GM11168 (cell line): ENCODE measurements around the gene COL19A1.

Source experiments
- in situ Hi-C: fragments of 300-500 bp; cut with MboI; formaldehyde crosslinking; loops from one replicate; pipeline ENCODE4 v1.12.0; 2022; ENCODE audit warnings: low sequenced_read_pairs; ENCODE audit not compliant: unreplicated experiment

COL19A1 gene

DNA sequence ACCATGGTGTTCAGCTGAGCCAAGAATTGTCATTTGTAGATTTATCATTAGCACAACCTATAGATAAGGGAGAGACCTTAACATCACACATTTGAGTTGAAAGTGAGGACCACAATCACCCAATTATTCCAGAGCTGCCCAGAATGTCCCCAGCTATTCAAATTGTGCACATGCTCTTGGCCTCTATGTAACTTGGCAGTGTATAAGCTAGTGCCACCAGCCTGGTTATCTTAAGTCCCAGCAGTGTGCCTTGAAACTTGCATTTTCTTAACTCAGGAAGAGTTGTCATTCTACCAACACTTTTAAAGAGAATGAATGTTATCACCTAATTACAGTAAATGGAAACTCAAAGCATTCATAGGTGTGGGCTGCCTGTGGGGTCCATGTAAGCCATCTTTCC lies 245.4 kb downstream of the COL19A1 start:
- in situ Hi-C loops = loop anchor here (10.0 to 25.0 kb wide), 2 partner anchors 277 to 374 kb away; no protein-coding TSS in a partner anchor

DNA sequence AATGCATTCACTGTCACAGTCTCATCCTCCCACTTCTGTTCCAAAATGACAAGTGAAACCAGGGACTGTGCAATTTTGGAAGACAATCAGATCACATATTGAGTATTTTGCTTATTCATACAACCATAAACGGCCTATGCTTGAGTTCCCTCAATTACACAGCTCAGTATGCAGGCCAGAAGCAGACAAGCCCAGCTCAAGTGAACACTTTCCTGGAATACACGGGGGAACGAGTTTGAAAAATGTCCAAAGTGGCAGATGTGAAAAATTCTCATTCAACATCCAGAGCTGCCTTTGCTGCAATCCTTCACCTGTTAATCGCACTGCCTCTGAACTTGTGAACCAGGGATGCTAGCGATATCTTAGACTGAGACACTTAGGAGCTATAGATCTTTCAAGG lies 246.4 kb downstream of the COL19A1 start:
- in situ Hi-C loops = loop anchor here (10.0 to 25.0 kb wide), 2 partner anchors 278 to 375 kb away; no protein-coding TSS in a partner anchor

DNA sequence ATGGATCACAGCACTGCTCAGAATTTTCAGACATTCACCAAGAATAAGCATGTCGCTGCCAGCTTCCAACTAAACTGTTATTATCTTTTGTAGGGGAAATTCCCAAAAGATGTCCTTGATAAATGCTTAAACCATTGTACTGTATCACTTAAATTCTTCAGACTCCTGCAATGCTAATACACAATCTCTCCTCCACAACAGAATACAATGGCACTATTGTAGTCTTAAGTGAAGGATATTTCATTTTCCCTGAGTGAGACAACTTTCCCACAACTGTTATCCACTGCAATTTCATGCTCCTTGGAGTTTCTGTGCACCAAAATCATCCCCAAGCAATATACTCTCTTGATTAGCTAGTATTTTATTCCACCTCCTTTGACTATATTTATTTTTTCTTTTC lies 246.8 kb downstream of the COL19A1 start:
- in situ Hi-C loops = loop anchor here (10.0 to 25.0 kb wide), 2 partner anchors 278 to 376 kb away; no protein-coding TSS in a partner anchor

DNA sequence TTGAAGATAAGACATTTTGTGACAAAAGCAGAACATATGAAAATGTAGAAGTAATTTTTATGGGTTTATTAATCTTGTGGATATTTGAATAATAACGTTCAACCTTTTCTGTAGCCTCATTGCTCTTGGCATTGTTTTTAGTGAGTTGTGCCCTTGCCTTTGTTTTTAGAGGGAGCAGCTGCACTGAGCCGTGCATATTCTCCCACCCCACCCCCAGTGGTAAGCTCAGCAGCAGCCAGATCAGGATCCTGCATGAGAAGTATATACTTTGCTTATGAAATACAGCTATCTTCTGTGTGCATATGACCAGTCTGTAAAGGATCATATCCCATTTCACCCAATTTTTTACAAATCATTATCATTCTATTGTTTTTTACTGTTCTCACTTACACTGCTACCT lies 252.3 kb downstream of the COL19A1 start:
- in situ Hi-C loops = loop anchor here (10.0 to 25.0 kb wide), 2 partner anchors 284 to 381 kb away; no protein-coding TSS in a partner anchor

DNA sequence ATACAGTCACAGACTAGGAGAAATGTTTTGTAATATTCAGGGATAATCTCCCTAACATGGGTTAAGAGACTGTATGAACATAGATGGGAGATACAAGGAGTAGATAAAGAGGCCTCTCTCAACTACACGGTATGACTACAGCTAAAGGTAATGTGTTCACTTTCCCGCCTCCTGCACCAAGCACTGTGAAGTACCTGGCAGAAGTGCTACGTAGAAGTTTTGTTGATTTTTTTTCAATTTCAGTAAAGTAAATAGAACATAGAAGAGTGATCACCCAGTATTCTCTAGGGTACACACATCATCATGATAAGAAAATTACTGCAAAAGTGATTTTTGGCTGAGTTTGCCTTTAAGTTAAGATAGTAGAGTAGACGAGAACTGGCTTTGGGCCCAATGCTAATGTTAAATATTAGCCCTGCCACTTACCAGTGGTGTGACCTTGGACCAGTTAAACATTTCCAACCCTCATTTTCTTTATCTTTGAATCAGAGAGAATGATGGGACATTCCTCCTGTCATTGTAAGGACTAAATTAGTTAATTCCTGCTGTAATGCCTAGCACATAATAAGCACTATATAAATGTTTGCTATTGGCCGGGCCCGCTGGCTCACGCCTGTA lies 253.0 kb downstream of the COL19A1 start:
- in situ Hi-C loops = loop anchor here (10.0 to 25.0 kb wide), 2 partner anchors 285 to 382 kb away; no protein-coding TSS in a partner anchor

DNA sequence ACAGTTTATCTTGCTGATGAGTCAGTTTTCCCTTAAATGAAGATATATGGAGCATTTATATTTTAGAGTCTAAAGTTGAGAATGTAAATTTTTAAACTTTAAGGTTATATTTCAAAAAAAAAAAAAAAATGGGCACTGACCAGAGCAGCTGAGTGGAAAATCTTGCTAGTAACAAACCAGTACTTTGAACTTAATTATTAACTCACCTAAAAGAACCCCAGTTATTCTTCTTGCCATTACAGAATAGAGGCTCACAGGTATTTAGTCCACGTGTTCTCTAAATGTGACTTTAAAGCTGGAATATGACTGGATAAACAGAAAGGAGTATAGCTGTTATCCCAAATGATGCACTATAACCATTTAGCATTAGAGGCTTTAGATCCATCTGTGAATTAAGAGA lies 258.1 kb downstream of the COL19A1 start:
- in situ Hi-C loops = loop anchor here (25.0 kb wide), 1 partner anchor 387 kb away; no protein-coding TSS in a partner anchor

DNA sequence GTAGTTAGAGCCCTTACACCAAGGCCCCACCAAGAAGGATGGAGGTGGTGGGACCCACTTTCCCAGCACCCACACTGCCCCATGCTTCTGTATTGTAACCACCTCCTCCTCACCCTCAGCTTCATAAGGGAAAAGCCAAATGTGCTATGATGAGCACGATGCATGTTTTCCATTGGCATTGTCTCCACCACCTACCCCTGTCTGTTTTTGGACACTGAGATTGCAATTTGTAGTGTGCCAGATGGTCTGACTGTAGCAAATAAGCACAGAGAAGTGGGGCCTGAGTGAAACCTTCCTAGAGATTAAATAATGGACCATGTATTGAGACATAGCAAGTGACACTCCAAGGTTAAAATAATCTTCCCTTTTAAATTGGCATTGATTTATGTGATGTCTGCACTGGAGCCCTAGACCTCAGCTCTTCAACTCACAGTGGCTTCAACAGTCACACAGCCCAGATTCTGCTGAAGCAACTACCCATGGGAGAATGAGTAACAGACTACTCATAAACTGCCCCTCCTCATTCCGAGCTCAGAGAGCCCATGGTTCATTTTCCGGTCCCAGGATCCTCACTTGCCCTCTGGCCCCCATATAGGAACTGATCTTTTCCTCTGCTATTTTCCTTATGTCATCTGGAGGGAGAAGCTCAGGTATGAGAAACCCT lies 258.7 kb downstream of the COL19A1 start:
- in situ Hi-C loops = loop anchor here (25.0 kb wide), 1 partner anchor 388 kb away; no protein-coding TSS in a partner anchor

DNA sequence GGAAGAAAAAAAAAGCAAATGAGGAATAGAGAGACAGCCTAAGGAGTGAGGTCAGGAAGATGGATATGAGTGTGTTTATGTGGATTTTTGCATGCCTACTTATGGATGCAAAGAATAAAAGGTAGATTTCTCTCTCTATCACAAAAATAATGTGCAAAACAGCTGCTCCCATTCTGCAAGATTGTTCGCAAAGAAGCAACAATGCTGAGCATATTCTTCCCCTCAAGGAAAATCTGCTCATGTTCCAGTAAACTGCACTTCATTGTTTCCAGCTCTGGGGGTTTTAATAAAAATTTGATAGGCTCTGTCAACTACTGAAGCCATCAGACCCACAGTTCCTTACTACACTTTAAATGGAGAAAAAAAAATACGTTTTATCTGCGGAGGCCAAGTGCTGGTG lies 259.2 kb downstream of the COL19A1 start:
- in situ Hi-C loops = no loop called here

DNA sequence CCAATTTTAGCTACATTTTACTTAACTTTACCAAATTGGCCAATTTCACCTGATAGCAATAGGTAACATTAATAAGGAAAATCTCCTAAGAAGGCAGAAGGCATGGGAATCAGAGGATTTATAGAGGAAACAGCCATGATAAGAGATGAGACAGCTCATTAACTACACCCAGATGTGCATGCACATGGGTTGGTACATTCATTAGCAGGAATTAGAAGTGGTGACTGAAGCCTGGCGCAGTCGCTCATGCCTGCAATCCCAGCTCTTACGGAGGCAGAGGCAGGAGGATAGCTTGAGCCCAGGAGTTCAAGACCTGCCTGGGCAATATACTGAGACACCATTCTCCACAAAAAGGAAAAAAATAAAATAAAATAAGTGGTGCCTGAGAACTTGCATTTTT lies 263.0 kb downstream of the COL19A1 start:
- in situ Hi-C loops = no loop called here

DNA sequence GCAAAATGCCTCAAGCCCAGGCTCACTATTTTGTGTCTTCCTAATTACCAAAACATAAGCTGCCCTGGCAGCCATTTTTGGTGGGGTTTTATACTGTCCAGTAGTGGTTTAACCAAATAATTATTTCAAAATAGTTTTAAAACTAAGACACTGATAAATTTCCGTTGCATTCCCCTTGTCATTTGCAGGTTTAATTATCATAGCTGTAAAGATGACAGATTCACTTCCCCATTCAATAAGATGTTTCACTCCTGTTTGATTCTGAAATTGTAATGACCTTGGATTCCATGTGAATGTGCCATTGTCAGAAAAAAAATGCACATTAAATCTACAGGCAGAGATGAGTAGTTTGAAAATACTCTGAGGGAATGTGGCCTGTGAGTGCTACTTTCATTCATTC lies 264.5 kb downstream of the COL19A1 start:
- in situ Hi-C loops = no loop called here

DNA sequence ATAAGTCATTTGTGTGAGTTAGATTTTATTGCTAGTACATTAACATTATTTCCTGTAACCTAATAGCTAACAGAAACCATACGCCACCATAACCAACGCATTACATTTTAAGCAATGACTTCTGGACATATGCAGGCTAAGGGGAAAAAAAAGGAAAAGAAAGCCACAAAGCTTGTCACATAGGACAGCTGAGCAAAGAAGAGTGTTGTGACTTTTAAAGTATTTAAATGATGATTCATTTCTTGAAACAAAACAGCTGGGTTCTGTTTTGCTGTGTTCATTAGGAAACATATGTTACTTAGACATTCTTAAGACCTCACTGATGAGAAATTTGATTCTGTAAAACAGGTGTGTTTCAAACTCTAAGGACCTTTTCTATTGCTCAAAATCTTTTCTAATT lies 265.2 kb downstream of the COL19A1 start:
- in situ Hi-C loops = no loop called here

DNA sequence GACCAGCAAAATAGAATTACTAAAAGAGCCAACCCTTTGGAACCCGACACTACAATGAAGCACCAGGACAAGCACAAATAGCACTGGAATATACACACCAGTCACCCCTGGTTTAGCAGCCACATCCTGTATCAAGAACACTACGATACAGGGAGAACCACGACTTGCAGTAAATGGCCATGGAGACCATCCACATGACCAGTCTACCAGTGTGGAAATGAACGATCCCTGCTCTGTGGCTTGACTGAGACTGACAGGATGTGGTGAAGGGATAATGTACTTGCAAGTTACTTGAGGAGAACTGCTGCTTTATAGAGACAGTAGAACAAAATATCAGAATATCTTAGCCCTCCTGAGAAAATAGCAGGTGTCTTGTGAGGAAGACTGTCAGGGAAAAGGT lies 266.9 kb downstream of the COL19A1 start:
- in situ Hi-C loops = no loop called here

DNA sequence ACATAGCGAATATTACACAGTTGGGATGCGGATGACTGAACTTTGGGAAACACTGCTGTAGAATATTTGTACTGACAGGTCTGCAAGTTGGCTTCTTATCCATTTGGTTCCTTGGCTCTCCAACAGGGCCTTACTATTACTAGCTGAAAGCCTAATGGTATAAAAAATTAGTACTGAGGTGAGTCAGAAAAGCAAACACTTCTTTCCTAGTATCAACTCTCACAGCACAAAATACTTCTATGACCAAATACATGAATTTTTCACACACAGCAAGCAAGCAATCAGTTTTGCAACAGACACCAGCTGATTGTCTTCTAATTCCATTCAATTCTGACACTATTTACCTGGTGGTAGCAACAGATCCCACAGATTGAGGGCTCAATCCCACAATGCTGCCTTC lies 268.2 kb downstream of the COL19A1 start:
- in situ Hi-C loops = no loop called here

DNA sequence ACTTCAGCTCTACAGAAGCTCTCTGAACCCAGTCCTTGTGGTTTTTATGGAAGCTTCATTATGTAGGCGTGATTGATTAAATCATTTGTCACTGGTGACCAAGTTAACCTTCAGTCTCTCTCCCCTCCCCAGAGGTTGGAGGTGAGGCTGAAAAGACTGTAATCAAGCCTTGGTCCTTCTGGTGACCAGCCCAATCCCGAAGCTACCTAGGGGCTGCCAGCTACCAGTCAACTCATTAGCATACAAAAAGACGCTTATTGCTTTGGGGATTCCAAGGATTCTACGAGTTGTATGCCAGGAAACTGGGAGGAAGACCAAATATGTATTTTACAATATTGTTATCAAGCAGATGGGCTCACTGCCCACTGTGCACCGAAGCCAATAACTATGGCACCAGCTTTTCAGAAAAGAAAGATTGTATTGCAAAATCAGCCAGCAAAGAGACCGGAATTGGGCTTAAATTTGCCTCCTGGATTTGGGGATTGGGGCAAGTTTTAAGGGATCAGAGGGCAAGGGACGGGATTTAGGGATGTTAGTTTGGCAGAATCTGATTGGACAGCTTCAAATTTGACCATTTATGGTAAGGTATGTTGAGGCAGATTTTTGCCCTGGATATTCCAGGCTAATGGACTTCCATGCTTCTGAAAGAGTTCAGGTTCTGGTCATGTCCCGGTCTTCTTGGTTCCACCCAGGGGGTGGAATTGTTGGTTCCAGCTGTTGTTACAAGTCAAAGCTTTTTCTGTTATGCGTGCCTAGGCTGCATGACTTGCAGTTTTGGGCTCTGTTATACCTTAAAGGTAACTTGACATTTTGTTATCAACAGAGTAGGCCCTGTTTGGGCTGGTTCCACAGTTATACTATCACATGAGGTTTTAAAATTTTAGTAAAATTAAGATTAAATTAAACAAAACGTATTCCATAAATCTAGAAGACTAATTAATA lies 269.1 kb downstream of the COL19A1 start:
- in situ Hi-C loops = no loop called here

DNA sequence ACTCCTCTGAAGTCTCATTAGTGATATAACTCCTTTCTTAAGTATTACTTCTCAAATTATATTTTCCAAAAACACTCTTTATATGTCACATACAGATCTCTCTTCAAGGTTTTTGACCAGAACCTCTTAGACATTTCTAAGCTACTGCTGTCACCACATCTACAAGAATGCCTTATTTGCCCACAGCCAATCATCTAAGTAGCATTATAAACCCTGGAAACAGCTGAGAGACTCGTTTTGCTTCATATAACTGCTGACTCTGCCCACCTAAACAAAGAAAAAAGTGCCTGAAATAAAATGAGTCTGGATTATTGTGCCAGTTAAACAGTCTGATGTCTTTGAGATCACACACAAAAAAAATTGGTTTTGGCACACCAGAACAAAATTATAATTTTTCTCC lies 270.6 kb downstream of the COL19A1 start:
- in situ Hi-C loops = no loop called here

DNA sequence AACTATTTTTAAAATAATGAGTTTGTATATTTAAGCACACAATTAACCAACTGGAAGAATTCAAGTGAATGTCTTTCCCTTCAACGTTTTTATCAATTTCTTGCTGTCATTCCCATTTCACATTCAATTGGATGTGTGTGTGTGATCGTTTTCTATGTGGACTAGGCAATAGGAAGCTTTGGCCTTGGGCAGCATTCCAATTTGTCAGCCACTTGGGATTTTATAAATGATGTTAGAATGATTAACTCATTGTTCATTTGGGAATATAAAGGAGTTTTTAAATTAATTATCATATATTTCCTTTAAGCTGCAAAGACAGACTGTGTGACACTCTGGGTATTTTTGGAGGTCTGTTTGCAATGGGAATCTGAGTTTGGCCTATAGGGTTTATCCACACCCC lies 274.1 kb downstream of the COL19A1 start:
- in situ Hi-C loops = no loop called here

DNA sequence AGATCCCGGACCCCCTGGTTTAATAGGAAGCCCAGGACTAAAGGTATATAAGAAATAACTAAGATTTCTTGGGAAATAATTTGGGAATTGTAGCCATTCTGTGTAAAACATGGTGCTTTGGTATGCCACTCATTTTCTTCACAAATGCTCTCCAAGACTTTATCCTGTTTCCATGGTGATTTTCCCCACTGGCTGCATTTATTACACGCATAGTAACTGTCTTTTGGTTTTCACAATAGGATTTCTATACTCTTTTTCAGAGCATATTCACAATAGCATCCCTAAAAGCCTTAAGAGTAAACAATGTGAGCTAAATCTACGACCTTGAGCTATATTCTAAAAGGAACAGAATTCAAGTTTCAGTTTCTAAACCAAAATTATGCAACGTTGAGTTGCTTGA lies 275.7 kb downstream of the COL19A1 start:
- in situ Hi-C loops = no loop called here

DNA sequence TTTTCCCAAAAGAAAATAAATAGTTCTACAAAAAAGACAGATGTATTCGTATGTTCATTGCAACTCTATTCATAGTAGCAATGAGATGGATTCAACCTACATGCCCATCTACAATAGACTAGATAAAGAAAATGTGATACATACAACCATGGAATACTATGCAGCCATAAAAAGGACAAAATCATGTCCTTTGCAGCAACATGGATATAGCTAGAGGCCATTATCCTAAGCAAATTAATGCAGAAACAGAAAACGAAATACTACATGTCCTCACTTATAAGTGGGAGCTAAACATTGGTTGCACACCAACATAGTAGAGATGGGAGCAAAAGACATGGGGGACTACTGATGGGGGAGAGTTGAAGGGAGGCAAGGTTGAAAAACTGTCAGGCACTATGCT lies 278.8 kb downstream of the COL19A1 start:
- in situ Hi-C loops = no loop called here

DNA sequence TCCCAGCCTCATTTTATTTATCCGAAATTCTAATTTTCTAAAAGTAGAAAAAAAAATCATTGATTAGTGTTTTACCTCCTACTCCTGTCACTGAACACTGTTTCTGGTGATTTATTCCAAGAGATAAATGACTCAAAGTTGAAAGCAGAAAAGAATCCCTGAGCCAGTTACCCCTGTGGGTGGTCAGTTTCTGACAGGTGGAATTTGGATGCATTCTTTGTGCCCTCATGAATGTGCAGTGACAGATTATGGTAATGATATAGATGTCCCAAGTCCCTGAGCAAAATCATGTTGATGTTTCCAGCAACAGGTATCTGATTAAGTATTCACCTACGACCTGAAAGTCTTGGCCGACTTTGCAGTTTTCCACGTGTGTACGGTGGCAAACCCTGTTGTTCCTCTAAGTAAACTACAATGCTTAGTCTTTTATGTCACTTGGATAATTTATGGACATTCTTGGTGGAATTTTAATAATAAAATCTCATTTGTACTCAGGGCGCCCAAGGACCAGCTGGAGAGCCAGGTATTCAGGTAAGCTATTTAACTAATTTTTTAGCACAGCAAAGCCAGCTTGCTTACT lies 282.9 kb downstream of the COL19A1 start:
- in situ Hi-C loops = no loop called here

DNA sequence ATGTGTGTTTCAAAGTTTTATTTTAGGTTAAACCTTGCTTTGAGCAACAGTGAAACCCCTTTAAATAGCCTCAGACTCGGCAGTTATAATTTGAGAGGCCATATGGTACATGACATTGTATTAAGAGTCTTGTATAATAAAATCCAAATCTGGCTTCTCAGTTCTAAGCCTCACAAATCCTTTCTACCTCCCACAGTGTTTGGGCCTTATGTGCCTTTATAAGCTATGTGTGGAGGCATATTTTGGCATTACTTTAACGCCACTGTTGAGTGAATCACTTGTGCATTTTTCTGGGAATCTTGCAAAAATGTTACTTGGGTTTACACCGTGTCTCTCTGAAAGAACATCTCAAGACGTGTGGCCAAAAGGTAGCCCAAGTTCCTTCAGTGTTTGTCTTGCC lies 284.2 kb downstream of the COL19A1 start:
- in situ Hi-C loops = no loop called here
